SU-DHL-6 (cell line): ENCODE results near the gene RAB43.

Source experiments
- EZH2phosphoT487 ChIP-seq: fragments of 200-600 bp; sonication (generic), shearing (Covaris generic); conservative IDR thresholded peaks from 2 replicates; pipeline ENCODE4 v1.6.1; 2018; ENCODE audit warnings: mild to moderate bottlenecking, antibody characterized with exemption, low read length, moderate library complexity, mixed read lengths
- TF ChIP-seq, protein P1 (sequence below): fragments of 200-600 bp; sonication (generic); IDR thresholded peaks from one replicate; pipeline ENCODE4 v1.5.1; 2017; ENCODE audit warnings: antibody characterized with exemption, mild to moderate bottlenecking, low read length, moderate library complexity; ENCODE audit not compliant: insufficient read depth, poor library complexity, severe bottlenecking

DNA sequence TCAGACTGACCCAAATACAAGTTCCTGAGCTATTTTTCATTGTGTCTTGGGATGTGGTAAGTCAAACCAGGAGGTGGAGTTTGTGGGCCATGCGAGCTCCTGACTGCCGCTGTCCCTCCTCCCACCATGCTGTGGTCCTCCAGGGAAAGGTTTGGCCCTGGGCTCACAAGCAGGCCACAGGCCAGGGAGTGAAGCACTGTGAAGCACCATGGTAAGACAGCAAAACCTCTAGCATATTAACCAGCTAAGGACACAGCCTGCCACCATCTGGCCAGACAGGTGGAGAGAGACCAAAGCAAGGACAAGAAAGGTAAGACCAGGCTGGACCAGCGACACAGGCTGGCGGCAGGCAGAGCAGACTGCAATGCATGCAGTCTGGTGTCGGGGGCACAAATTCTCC, 15.3 kb downstream of the RAB43 start:
- TF ChIP-seq, protein P1, sequence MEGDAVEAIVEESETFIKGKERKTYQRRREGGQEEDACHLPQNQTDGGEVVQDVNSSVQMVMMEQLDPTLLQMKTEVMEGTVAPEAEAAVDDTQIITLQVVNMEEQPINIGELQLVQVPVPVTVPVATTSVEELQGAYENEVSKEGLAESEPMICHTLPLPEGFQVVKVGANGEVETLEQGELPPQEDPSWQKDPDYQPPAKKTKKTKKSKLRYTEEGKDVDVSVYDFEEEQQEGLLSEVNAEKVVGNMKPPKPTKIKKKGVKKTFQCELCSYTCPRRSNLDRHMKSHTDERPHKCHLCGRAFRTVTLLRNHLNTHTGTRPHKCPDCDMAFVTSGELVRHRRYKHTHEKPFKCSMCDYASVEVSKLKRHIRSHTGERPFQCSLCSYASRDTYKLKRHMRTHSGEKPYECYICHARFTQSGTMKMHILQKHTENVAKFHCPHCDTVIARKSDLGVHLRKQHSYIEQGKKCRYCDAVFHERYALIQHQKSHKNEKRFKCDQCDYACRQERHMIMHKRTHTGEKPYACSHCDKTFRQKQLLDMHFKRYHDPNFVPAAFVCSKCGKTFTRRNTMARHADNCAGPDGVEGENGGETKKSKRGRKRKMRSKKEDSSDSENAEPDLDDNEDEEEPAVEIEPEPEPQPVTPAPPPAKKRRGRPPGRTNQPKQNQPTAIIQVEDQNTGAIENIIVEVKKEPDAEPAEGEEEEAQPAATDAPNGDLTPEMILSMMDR = no peak
- TF ChIP-seq EZH2phosphoT487 = no peak
